Activated naive CD4-positive, alpha-beta T cell treated with anti-CD3 and anti-CD28 coated beads, Interleukin-2, amount 50 U/mL, for 72 hours (primary cell): ENCODE results near the gene KCTD1. TPM values are rescaled to one million over a fixed set of nuclear protein-coding genes. Genes with fewer than 3 reads are reported as not detected.

ENCODE experiments used
- ATAC-seq, 2 donors: fragments of 150-1000 bp; cut with Tn5 transposase; 2 replicates each; pipeline ENCODE4 v1.10.0; 2021; ENCODE audit warnings: mild to moderate bottlenecking in 2 of 2, moderate library complexity in 2 of 2
- DNase-seq, 2 donors: peaks; one replicate each; pipeline ENCODE4 v3.0.0; 2021 to 2022; ENCODE audit warnings: low spot score in 2 of 2
- H3K27ac Mint-ChIP-seq, 2 donors: one replicate each; pipeline ENCODE4 v1.8.0; 2022; ENCODE audit warnings: mild to moderate bottlenecking in 2 of 2, mixed read lengths in 2 of 2
- H3K36me3 Mint-ChIP-seq, 2 donors: one replicate each; pipeline ENCODE4 v1.8.0; 2022; ENCODE audit warnings: mixed read lengths in 2 of 2
- H3K9me3 Mint-ChIP-seq, 2 donors: one replicate each; pipeline ENCODE4 v1.8.0; 2022; ENCODE audit warnings: mixed read lengths in 2 of 2
- total RNA-seq, 2 donors: library from RNA; stranded (reverse); gene quantifications; one replicate each; pipeline ENCODE4 v1.2.3, GENCODE V29; 2022

Gene KCTD1
- total RNA-seq, 2 donors from 2014 or later = 1.4 to 4.5 TPM

DNA sequence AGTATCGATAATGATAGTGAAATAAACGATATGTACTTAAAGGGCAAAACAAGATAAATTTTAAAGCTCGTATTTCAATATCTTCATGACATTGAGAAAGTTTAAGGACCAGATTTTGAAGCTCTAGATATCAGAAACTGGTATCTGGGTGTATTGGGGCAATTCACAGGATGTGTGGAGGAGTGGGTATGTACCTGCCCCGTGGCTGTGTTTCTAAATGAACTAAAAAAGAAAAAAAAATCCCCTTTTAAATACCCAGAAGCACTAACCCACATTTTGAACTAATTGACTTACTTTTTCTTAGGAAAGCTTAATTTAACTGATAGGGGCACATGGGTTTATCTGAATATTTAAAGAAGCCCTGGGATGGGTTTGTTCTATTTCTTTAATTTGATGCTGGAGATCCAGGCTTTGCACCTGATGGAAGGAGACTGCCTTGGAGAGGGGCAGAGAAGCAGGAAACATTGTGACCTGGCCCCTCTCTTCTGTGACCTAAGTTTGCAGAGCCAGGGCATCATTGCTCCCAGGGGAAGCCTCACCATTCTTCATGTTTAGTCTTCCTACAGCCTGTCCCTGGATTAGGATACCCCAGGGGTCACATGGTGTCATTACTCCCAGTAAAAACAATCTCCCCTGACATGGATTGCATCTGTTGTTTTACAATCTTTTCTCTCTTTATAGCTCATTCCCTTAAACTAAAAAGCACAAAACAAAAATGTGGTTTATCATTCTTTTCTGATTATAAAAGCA lies 7.6 kb upstream of the KCTD1 start:
- Mint-ChIP-seq H3K36me3 (no peaks in the 10 kb centered on the region), H3K27ac (no peak overlapping the region), H3K9me3 (no peaks in the 10 kb centered on the region)
- ATAC-seq (no peak), DNase-seq (no peak)

DNA sequence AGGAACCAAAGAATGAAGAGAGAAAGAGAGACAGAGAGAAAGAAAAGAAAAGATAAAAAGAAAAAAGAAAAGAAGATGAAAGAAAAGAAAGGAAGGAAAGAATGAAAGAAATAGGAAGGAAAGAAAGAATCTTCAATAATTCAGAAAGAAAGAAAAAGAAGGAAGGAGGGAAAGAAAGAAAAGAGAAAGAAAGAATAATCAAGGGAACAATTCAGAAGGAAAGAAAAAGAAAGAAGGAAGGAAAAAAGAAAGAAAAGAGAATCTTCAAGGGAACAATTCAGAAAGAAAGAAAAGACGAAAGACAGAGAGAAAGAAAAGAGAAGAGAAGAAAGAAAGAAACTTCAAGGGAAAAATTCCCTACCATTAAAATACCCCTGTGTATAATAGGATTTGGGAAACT lies 5.6 kb upstream of the KCTD1 start:
- Mint-ChIP-seq H3K9me3 (no peaks in the 10 kb centered on the region), H3K27ac (no peak overlapping the region), H3K36me3 (no peaks in the 10 kb centered on the region)
- ATAC-seq (no peak), DNase-seq (no peak)

DNA sequence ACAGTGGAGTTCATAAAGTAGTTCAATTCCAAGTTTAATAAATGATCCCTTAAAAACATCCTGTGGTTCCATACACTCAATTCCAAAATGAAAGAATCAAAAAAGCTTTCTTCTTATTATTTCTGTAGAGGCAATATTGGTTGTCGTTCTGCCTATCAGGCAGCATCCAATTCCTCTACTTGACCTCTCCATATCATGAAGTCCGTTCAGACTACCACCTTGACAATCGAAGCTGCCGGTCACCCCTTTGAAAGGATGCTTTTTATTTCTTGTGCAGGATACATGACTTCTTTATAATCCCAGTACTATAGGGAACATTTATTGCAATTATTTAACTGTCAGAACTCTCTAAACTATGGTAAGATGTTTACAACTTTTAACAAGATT lies 3.3 kb upstream of the KCTD1 start:
- no peaks in the 10 kb centered on the region for H3K9me3 Mint-ChIP-seq

DNA sequence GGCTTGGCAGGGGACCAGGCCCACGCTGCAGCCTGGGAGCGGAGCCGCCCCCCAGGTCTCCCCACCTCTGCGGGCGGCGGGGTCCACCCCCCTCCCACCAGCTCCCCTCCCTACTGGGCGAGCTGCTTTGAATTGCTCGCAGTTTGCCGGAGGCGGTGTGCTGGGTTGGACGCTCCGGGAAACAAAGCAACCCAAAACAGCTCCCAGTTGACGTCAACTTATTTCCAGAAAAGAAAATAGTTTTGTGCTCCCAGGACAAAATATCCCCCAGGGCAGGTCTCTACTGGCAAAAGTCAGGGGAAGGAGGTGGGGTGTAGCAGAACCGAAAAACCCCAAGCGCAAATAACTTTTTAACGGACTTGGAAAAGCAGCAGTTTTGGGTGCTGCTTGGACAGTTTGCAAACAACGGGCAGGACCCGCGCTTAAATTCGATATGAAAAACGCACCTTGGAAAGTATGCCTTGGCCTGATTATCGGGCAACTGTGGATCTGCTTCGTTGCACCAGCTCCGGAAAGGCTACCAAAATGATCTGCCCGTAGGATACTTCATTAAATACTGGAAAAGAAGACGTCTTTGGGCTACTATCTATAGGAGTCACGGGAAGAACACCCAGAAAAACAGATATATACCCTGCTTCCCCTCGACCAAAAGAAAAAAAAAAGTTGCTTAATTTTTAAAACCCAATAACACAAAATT lies 2.8 kb upstream of the KCTD1 start:
- Mint-ChIP-seq H3K9me3 (no peaks in the 10 kb centered on the region), H3K27ac (no peak overlapping the region), H3K36me3 (no peaks in the 10 kb centered on the region)
- ATAC-seq (no peak), DNase-seq (no peak)

More for the DNA sequence above, 3.3 kb upstream of the KCTD1 start:
- DNase-seq (no peak), ATAC-seq (no peak)
- no peaks in the 10 kb centered on the region for H3K36me3 Mint-ChIP-seq
- no peak overlapping the region for H3K27ac Mint-ChIP-seq

DNA sequence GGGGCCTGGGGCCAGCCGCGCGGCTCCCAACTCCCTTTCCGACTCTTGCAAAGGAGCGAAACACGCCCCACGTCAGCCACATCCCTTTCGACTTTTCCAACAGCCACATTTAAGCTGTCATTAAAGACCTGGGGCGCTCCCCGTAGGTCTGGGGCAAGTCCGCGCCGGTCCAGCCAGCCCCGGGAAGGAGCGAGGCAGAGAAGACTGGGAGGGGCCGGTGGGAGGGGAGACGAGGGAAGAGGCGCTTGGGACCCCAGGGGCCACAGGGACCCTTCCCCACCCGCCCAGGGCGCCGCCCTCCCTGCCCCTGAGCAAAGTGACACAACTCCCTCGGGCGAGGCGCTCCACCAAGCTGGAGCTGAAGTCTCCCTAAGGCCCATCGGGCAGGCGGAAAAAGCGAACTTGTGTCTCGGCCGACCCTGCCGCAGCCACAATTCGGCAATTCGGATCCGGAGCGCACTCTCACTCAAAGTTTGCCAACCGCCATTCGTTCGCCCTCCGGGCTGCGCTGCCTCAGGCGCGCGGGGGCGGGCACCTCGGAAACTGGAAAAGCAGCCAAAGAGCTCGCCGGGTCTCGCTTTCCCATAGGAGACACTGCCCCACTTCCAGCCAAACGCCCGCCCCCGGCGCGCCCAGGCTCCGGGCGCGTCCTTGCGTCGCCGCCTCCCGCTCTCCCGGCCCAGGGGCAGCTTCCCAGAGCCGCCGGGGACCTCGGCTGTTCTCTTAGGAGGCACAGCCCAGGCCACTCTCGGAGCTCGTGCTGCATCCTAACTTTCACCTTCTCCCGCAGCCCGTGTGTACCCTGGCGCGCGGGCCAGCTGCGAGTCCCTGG lies 1.1 kb upstream of the KCTD1 start:
- H3K27ac Mint-ChIP-seq = no peak overlapping the region
- DNase-seq (peak in 1 of 2 donors; percentile 22), ATAC-seq (peak; percentile 10 to 17)
- no peaks in the 10 kb centered on the region for H3K9me3 Mint-ChIP-seq
- no peaks in the 10 kb centered on the region for H3K36me3 Mint-ChIP-seq

DNA sequence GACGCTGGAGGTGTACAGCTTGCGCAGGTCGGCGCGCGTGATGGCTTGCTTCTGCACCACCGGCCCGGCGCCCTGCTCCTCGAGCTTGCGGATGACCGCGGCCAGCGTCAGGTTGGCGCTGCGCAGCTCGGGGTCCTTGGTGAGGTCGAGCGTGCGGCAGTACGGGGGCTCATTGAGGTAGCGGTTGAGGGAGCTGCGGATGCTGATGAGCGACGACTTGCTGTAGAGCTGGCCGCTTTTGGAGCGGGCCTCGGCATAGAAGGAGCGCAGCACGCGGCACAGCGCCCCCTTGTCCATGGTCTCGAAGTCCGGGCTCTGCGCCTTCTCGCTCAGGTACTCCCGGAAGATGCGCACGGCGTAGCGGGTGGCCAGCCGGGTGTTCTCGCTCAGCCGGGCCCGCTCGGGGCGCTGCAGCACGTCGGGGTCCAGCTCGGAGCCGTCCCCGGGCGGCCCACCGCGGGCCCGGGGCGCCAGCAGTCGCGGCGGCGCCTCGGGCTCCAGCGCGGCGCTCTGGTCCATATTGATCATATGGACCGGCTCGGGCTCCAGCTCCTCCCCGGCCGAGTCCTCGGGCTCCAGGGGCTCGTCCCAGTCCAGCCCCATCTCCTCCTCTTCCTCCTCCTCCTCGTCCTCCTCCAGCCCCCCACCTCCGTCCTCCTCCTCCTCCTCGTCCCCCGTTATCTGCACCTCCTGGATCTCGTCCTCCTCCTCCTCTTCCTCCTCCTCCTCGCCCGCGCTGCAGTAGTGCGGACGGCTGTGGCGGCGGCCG lies 523 bp downstream of the KCTD1 start:
- DNase-seq (peak; percentile 59 to 66), ATAC-seq (peak; percentile 67 to 81)
- Mint-ChIP-seq H3K36me3 (no peaks in the 10 kb centered on the region), H3K27ac (no peak overlapping the region), H3K9me3 (no peaks in the 10 kb centered on the region)

DNA sequence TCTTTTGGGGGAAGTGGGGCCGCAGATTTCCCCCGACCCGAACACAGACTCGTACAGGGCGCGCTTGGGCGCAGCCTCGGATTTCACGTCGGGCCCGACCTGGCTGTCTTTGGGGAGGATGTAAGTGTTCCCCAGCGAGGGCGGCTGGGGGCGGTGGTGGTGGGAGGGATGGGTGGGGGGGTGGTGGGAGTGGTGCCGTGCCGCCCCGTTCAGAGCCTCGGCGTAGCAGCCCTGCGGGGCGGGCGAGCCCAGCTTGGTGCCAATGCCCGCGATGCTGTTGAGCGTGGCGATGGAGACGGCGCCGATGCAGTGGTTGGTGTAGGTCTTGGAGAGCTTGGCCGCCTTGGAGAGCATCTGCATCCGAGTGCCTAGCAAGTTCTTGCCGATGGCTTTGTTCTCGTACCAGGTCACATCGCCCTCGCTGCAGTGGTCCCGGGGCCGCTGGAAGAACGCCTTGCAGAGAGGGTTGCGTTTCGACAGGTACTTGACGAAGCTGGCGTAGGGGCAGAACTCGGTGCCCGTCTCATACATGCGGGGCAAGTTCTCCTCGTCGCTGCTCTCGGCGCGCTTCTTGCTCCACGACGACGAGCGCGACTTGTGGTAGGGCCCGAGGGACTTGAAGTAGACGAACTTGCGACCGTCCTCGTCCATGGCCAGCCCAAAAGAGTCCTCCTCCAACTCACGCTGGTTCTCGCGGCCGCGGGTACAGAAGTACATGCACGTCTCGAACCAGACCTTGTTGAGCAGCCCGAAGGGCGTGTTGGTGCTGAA lies 1.3 kb downstream of the KCTD1 start:
- ATAC-seq (no peak), DNase-seq (no peak)
- Mint-ChIP-seq H3K9me3 (no peaks in the 10 kb centered on the region), H3K27ac (no peak overlapping the region), H3K36me3 (no peaks in the 10 kb centered on the region)

DNA sequence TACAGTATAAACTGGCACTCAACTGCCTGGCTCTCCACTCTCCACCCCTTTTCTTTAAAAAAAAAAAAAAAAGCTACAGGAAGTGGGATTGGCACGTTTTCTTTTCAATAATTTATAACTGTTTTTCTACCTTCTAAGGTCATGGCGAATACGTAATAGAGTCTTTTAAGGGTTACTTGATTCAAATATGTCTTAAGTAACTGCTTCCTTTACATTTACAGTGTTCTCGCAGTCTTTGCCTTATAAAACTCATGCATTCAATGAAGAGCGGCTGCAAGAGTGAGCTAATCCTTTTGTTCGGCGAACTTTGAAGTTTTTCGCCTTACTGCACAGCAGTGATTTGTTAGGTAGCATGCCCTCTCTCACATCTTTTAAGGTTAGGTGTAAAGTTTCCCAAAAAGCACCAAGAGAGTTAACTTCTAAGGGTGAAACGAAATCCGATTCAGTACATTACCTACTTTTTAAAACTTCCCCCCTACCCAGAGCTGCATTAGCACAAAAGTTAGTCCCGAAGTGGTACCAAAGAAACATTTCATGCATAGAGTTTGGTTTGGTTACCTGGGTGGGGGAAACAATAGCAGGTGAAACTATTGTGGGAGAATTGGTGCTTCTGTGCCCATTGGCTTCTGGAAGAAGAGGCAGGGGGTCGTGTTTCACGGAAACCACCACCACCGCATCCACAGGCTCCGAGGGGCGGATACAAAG lies 2.0 kb downstream of the KCTD1 start:
- Mint-ChIP-seq H3K27ac (no peak overlapping the region), H3K36me3 (no peaks in the 10 kb centered on the region), H3K9me3 (no peaks in the 10 kb centered on the region)
- ATAC-seq (no peak), DNase-seq (no peak)

DNA sequence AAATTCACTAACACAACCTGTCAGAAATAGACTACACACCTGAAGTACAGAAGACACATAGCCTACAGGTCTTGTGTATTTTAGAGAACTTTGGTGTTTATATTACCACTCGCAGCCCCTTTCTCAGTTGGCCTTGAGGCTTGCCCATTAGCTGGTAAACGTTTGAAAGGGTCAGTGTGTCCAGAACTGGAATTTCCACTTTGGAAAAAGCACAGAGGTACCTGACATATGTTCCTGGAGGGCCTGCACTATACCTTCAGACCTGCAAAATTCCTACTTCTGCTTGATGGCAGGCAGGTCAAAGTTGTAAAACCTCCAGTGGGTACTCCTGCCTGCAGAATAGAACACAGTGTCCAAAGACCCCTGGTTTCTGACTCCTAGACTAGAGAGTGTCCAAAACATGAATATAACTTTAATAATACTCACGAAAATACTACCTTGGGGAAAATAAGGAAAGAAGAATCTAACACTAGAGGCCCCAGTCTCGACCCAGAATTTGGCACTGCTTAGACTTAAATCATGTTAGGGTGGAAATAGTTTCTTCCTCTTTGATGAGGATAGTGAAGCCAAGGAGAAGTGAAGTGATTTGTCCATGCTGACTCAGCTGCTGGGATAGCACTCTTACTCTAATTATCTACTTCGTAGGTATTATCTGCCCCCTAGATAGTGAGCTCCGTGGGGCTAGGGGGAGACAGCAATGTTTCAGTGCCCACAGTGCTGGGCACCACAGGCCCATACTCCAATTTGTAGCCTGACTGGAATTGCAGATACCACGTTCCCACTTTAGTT lies 2.8 kb downstream of the KCTD1 start:
- DNase-seq (no peak), ATAC-seq (no peak)
- H3K36me3 Mint-ChIP-seq = no peaks in the 10 kb centered on the region
- H3K27ac Mint-ChIP-seq = no peak overlapping the region
- no peaks in the 10 kb centered on the region for H3K9me3 Mint-ChIP-seq

DNA sequence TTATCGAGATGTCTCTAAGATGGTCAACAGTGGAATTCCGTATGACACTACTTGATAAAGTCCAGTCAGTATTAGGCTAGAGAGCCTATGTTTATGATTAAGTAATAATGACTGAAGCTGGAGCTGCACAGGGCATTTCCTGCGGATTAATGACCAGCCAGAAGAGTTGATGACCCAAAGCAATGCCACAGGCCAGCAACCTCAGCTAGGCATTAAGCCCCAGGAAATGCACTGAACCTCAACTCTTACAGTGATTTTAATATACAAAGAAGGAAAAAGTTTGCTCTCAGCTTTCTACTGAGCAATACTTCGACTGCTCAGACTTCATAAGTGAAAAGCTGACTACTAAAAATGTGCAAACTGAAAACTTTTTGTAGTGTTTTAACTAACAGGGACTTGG lies 3.9 kb downstream of the KCTD1 start:
- Mint-ChIP-seq H3K9me3 (no peaks in the 10 kb centered on the region), H3K27ac (no peak overlapping the region), H3K36me3 (no peaks in the 10 kb centered on the region)
- DNase-seq (no peak), ATAC-seq (no peak)

DNA sequence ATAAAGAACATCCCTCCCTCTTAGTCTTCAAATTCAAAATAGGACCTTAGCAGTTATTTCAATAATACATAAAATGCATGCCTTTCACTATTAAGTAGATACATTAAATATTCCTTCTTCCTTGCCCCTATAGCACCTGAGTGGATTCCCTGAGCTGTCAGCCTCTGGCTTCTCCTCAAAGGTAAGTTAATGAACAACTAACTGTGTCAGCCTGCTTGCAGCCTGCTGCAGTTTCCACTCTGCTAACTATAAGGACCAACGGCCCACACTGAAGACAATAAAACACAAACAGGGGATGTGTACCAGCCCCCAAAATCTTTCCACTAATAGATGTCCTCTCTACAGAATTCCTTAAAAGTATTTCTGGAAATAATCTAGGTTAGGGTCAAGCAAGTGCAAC lies 5.0 kb downstream of the KCTD1 start:
- ATAC-seq (no peak), DNase-seq (no peak)
- H3K27ac Mint-ChIP-seq = no peak overlapping the region
- H3K9me3 Mint-ChIP-seq = no peaks in the 10 kb centered on the region
- H3K36me3 Mint-ChIP-seq = no peaks in the 10 kb centered on the region

DNA sequence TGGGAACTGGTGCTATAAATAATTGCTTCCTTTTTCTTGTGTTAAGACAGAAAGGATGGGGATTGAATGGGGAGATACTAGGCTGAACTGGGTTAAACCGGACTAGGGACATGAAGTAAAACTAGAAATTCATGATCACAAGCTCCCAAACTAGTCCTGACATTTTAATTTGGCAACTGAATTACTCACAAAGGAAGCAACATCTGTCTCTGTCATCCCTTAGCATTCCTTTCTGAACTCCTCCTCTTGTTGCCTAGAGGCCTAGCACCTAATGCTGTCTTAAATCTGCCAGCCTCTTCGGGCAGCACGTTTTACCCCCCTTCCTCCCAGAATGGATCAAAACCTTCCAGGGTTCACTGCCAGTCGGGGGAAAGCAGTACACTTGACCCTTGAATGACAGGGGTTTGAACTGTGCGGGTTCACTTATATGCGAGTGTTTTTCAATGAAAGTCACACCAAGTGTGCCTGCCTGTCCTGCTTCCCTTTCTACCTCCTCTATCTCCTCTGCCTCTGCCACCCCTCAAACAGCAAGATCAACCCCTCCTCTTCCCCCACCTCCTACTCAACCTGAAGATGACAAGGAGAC lies 8.2 kb downstream of the KCTD1 start:
- H3K9me3 Mint-ChIP-seq = no peaks in the 10 kb centered on the region
- H3K27ac Mint-ChIP-seq = no peak overlapping the region
- H3K36me3 Mint-ChIP-seq = no peaks in the 10 kb centered on the region
- ATAC-seq = no peak
- no peak for DNase-seq

DNA sequence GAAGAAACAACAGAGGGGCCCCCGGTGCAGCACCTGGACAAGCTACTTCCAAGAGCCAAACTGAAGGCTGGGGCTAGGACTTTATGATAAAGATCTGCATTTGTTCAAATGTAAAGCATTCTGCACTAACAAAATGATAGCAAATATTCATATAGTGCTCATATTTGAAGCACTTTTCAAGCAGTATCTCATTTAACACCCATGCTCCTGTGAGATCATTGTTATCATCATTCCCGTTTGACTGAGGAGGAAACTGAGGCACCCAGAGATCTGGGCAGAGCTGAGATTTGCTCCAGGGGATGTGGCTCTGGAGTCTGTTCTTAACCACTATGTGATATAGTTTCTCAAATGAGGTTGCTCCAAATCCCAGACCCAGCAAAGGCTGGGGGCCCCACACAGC lies 9.8 kb downstream of the KCTD1 start:
- Mint-ChIP-seq H3K36me3 (no peaks in the 10 kb centered on the region), H3K9me3 (no peaks in the 10 kb centered on the region)

DNA sequence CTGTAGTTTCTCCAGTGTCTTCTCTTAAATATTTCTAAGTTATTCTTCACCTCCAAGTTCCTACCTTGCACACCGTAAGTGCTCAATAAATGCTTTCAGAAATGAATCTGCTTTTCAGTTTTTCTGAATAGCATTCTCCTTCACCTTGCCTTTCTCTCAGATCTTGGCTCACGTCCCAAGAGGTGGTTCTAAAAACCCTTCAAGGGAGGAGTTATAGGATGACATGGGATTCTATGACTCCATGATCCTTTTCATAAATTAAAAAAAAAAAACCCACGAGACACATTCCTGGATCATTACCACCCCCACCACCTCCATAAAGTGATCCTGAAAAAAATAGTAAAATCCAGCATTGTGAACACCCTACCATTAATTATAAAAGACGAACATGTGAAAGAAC lies 11.7 kb downstream of the KCTD1 start:
- H3K36me3 Mint-ChIP-seq = no peaks in the 10 kb centered on the region
- H3K27ac Mint-ChIP-seq = no peak overlapping the region
- no peak for ATAC-seq
- DNase-seq = no peak
- H3K9me3 Mint-ChIP-seq = no peaks in the 10 kb centered on the region

More for the DNA sequence above, 9.8 kb downstream of the KCTD1 start:
- DNase-seq (no peak), ATAC-seq (no peak)
- no peak overlapping the region for H3K27ac Mint-ChIP-seq

DNA sequence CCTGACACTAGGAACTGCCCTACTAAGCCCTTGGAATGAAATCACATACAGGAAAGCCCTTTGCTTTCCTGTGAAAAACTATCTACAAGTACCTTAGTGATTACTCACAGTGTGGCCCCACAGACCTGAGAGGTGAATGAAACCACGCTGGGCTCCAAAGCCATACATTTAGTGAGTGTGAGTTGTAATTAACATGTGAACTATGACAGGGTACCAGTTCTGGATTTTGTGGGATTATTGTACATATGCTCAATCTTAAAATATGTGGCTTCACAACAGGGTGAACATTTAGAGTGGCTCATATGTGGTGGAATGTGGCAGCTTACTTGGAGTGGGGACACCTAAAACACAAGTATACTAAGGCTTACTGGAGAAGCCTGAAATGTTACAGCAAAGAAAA lies 12.3 kb downstream of the KCTD1 start:
- DNase-seq = no peak
- ATAC-seq = peak in 1 of 2 donors; percentile 88
- H3K27ac Mint-ChIP-seq = no peak overlapping the region

More for the DNA sequence above, 12.3 kb downstream of the KCTD1 start:
- Mint-ChIP-seq H3K36me3 (no peaks in the 10 kb centered on the region), H3K9me3 (no peaks in the 10 kb centered on the region)
